K562 (cell line): ENCODE data around the gene R3HDM2. TPM values are rescaled to one million over a fixed set of nuclear protein-coding genes. Genes with fewer than 3 reads are reported as not detected.

ENCODE experiments used
- ATAC-seq: fragments of 200-7000 bp; cut with Tn5 transposase; 3 replicates; pipeline ENCODE4 v1.9.1; 2020; ENCODE audit warnings: moderate library complexity
- BruUV-seq: library from RNA; stranded (reverse); fragments of 400-500 nt; replicated peaks from 2 replicates; lab custom pipeline; 2021; lab: Mats Ljungman, UMichigan
- CTCF ChIA-PET: fragments of 300-600 bp; formaldehyde crosslinking; extraction: SDS; loops from one replicate; lab custom pipeline; 2021; ENCODE audit warnings: low intra/inter-chr PET ratio; lab: Yijun Ruan, JAX
- POLR2A ChIA-PET: fragments of 300-600, 350-650 bp; sonication (Branson Sonifier 250); formaldehyde crosslinking; extraction: SDS; loops from one replicate; lab custom pipeline; 2021; ENCODE audit warnings: antibody characterized with exemption, inconsistent platforms; lab: Yijun Ruan, JAX
- DNase-seq, 4 experiments: peaks; one replicate each; pipeline versions ENCODE4 v3.0.0 to v3.0.0-alpha.2; 2011 to 2018; ENCODE audit warnings: low spot score in 3 of 4, mixed read lengths in 3 of 4; ENCODE audit errors: extremely low read depth in 1 of 4
- FAIRE-seq: peaks from 2 replicates; lab custom pipeline; 2011; peaks lifted over from hg19 to GRCh38; lab: Jason Lieb, UNC
- H2AFZ ChIP-seq: 2 replicates; pipeline ENCODE4 v1.6.0; 2011; ENCODE audit warnings: low read depth, low read length, control low read depth, inconsistent platforms
- H3K27ac ChIP-seq: fragments of 200-600 bp; 3 replicates; pipeline ENCODE4 v1.8.0; 2011; ENCODE audit warnings: low read depth, mild to moderate bottlenecking, control low read depth, inconsistent platforms, low read length, moderate library complexity, mixed read lengths; ENCODE audit errors: extremely low read depth
- H3K27me3 ChIP-seq, 2 experiments: fragments of 300-600 bp in 1 of 2; 2 replicates in 1 of 2; 3 replicates in 1 of 2; pipeline versions ENCODE4 v1.6.0 to v1.8.0; 2011; ENCODE audit warnings: inconsistent platforms in 2 of 2, low read length in 2 of 2, mild to moderate bottlenecking in 1 of 2, mixed read lengths in 1 of 2, moderate library complexity in 1 of 2; ENCODE audit not compliant: control insufficient read depth in 2 of 2, insufficient read depth in 2 of 2
- H3K36me3 ChIP-seq: fragments of 300-600 bp; 3 replicates; pipeline ENCODE4 v1.8.0; 2011; ENCODE audit warnings: mild to moderate bottlenecking, low read length, inconsistent platforms; ENCODE audit not compliant: control insufficient read depth, insufficient read depth
- H3K4me1 ChIP-seq, 2 experiments: fragments of 200-600 bp in 1 of 2; replicated peaks in 1 of 2; 2 replicates in 1 of 2; 3 replicates in 1 of 2; pipeline versions ENCODE4 v1.5.1 to v1.8.0; 2011; ENCODE audit warnings: inconsistent platforms in 2 of 2, low read length in 2 of 2, mild to moderate bottlenecking in 1 of 2, mixed read lengths in 1 of 2, moderate library complexity in 1 of 2; ENCODE audit not compliant: control insufficient read depth in 2 of 2, insufficient read depth in 2 of 2
- H3K4me2 ChIP-seq: 2 replicates; pipeline ENCODE4 v1.6.1; 2011; ENCODE audit warnings: low read length, control low read depth, inconsistent platforms, mixed read lengths; ENCODE audit not compliant: insufficient read depth
- H3K4me3 ChIP-seq: fragments of 200-600 bp; sonication (generic), shearing (Covaris generic); 2 replicates; pipeline ENCODE4 v1.5.1; 2016; ENCODE audit warnings: control low read depth, inconsistent platforms
- H3K79me2 ChIP-seq: fragments of 200-600 bp; 3 replicates; pipeline ENCODE4 v1.8.0; 2011; ENCODE audit warnings: low read length, inconsistent platforms; ENCODE audit not compliant: control insufficient read depth, insufficient read depth
- H3K9ac ChIP-seq, 2 experiments: 2 replicates each; pipeline versions ENCODE4 v1.6.0 to v1.6.1; 2011; ENCODE audit warnings: low read depth in 2 of 2, low read length in 2 of 2, control low read depth in 1 of 2, inconsistent platforms in 1 of 2, mild to moderate bottlenecking in 1 of 2, mixed read lengths in 1 of 2; ENCODE audit not compliant: insufficient read depth in 1 of 2
- H3K9me1 ChIP-seq: one replicate; pipeline ENCODE4 v1.6.0; 2011; ENCODE audit warnings: inconsistent platforms, mild to moderate bottlenecking, low read length, moderate library complexity; ENCODE audit not compliant: control insufficient read depth, insufficient read depth
- H3K9me3 ChIP-seq: replicated peaks from 2 replicates; pipeline ENCODE4 v1.5.1; 2011; ENCODE audit warnings: low read depth, low read length, inconsistent platforms; ENCODE audit not compliant: control insufficient read depth, insufficient read depth
- H4K20me1 ChIP-seq: replicated peaks from 2 replicates; pipeline ENCODE4 v1.6.1; 2011; ENCODE audit warnings: low read length, inconsistent platforms, mixed read lengths; ENCODE audit not compliant: control insufficient read depth, insufficient read depth
- CEBPB ChIP-seq: fragments of 450-650 bp; IDR thresholded peaks from 2 replicates; pipeline ENCODE4 v1.6.1; 2016; ENCODE audit warnings: missing genetic modification characterization, missing compliant biosample characterization
- HSF4 ChIP-seq: fragments of 250-450 bp; sonication (Bioruptor Pico); IDR thresholded peaks from 2 replicates; pipeline ENCODE4 v2.1.2; 2022; ENCODE audit warnings: mild to moderate bottlenecking, moderate library complexity, borderline replicate concordance
- ILF3 ChIP-seq: fragments of 450-650 bp; IDR thresholded peaks from 2 replicates; pipeline ENCODE4 v1.6.1; 2018; ENCODE audit warnings: antibody characterized with exemption, mild to moderate bottlenecking, moderate library complexity, borderline replicate concordance
- KLF10 ChIP-seq: fragments of 250-450 bp; sonication (Bioruptor Pico); IDR thresholded peaks from 2 replicates; pipeline ENCODE4 v1.6.1; 2021; ENCODE audit warnings: matching md5 sums
- POLR3G ChIP-seq: IDR thresholded peaks from 2 replicates; pipeline ENCODE4 v1.6.1; 2011; ENCODE audit not compliant: insufficient read length, insufficient replicate concordance; ENCODE audit errors: extremely low read depth
- RBM14 ChIP-seq: fragments of 200-400 bp; formaldehyde crosslinking; IDR thresholded peaks from 2 replicates; pipeline ENCODE4 v1.6.1; 2018; ENCODE audit warnings: low read depth, mild to moderate bottlenecking, low read length, moderate library complexity, borderline replicate concordance; ENCODE audit not compliant: insufficient read depth
- RBM15 ChIP-seq: fragments of 200-400 bp; formaldehyde crosslinking; IDR thresholded peaks from 2 replicates; pipeline ENCODE4 v1.6.1; 2018; ENCODE audit warnings: mild to moderate bottlenecking, low read length, moderate library complexity; ENCODE audit not compliant: insufficient read depth
- SAFB ChIP-seq: fragments of 200-400 bp; formaldehyde crosslinking; IDR thresholded peaks from 2 replicates; pipeline ENCODE4 v1.6.1; 2017; ENCODE audit warnings: low read depth, low read length, borderline replicate concordance
- ZNF324 ChIP-seq: fragments of 250-450 bp; sonication (Bioruptor Pico); IDR thresholded peaks from 2 replicates; pipeline ENCODE4 v1.4.0; 2020; ENCODE audit warnings: mild to moderate bottlenecking
- WGBS: fragments of 100-300 bp; shearing (Covaris generic); methylation state at CpG from one replicate; pipeline ENCODE4 v1.1.6; 2016; ENCODE audit warnings: low coverage, mixed read lengths; ENCODE audit not compliant: insufficient coverage; ENCODE audit errors: missing lambda C conversion rate; 5-methylcytosine and 5-hydroxymethylcytosine counted together
- in situ Hi-C: fragments of 300-500 bp; cut with MboI; formaldehyde crosslinking; loops from 4 replicates; pipeline ENCODE4 v1.15.0; 2018; ENCODE audit warnings: inconsistent platforms, mixed read lengths
- intact Hi-C: fragments of 100-400 bp; cut with micrococcal nuclease; formaldehyde crosslinking; loops from 2 replicates; pipeline ENCODE4 v1.14.2; 2022
- polyA plus RNA-seq, 8 experiments: library from polyadenylated mRNA; depleted of rRNA in 4 of 8; stranded (reverse) in 5 of 8; unstranded in 3 of 8; fragments of >200 nt; fragmentation: Nextera tagmentation in 2 of 8; fragmentation: Illumina TruSeq in 1 of 8; extraction: Ambion mirVana in 2 of 8; extraction: Trizol in 1 of 8; gene quantifications; 2 replicates each; pipeline versions ENCODE4 v1.2.1 to v1.2.3, GENCODE V29; 2011 to 2014; ENCODE audit warnings: inconsistent platforms in 1 of 8, missing spikeins in 1 of 8
- total RNA-seq, 7 experiments: library from RNA; depleted of rRNA in 6 of 7; stranded (reverse); fragments of >200 nt in 6 of 7; fragmentation: Illumina TruSeq in 2 of 7; extraction: Trizol in 2 of 7; gene quantifications; 2 replicates each; pipeline versions ENCODE4 v1.2.1 to v1.2.3, GENCODE V29; 2011 to 2021; ENCODE audit warnings: low replicate concordance in 1 of 7
- TF ChIP-seq, protein P1 (sequence below), 2 experiments: IDR thresholded peaks; 2 replicates each; pipeline ENCODE4 v1.6.1; 2012; ENCODE audit warnings: improper control_type of control experiment in 2 of 2, low read depth in 2 of 2, low read length in 2 of 2, borderline replicate concordance in 1 of 2
- TF ChIP-seq, protein P2 (sequence below): fragments of 250-450 bp; sonication (Bioruptor Pico); IDR thresholded peaks from 2 replicates; pipeline ENCODE4 v1.8.0; 2021; ENCODE audit warnings: moderate library complexity, mild to moderate bottlenecking, inconsistent platforms
- TF ChIP-seq, protein P3 (sequence below): fragments of 250-450 bp; sonication (Bioruptor Pico); IDR thresholded peaks from 2 replicates; pipeline ENCODE4 v1.8.0; 2022; ENCODE audit warnings: inconsistent platforms, mild to moderate bottlenecking, moderate library complexity, borderline replicate concordance
- TF ChIP-seq, protein P4 (sequence below): fragments of 250-450 bp; sonication (Bioruptor Pico); IDR thresholded peaks from 2 replicates; pipeline ENCODE4 v1.8.0; 2022; ENCODE audit warnings: moderate library complexity, mild to moderate bottlenecking, inconsistent platforms

Gene R3HDM2
- total and polyA plus RNA-seq, 9 of the 15 experiments (the other 6 are each of a cell fraction or from before 2014, with no cell fraction given): 3.3 to 18.8 (median 9.0) TPM

DNA sequence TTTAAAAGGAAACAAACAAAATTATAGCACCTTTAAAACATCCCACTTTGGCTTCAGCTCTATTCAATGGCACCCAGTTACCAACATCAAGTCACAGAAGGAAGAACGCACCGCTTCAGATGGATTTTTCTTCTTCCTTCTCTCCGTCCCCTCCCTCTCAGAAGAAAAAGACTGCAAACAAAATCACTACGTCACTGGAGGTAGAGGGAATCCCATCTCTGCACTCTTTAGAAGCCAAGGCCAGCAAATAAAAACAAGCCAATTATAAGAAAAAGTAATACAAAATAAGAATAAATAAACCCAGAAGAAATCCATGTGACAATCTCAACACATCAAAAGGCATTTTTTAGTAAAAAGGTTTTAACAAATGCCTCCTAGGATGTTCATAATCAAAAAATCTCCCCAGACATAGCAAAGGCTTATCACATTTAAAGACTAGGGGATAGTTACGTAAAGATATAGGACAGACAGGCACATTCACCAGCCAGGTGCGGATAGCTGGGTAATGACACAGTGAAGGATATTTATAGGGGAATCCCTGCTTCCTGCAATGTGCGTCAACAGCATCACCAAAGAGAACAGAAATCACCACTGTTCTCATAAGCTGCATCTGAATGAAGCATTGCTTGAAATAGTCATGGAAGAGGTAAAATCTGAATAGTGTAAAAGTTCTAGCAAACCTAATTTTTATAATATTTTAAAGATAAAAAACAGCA lies 89.4 kb downstream of the R3HDM2 start:
- ChIA-PET CTCF (interaction anchor here (0.6 kb wide), 1 partner anchor 15 kb away, joined by 3 read pairs; no protein-coding TSS in a partner anchor), POLR2A (interaction anchor here (1.0 to 2.1 kb wide), 5 partner anchors 9 to 23 kb away, joined by 3 to 10 read pairs (median 3); no protein-coding TSS in a partner anchor)
- TF ChIP-seq, protein P1, sequence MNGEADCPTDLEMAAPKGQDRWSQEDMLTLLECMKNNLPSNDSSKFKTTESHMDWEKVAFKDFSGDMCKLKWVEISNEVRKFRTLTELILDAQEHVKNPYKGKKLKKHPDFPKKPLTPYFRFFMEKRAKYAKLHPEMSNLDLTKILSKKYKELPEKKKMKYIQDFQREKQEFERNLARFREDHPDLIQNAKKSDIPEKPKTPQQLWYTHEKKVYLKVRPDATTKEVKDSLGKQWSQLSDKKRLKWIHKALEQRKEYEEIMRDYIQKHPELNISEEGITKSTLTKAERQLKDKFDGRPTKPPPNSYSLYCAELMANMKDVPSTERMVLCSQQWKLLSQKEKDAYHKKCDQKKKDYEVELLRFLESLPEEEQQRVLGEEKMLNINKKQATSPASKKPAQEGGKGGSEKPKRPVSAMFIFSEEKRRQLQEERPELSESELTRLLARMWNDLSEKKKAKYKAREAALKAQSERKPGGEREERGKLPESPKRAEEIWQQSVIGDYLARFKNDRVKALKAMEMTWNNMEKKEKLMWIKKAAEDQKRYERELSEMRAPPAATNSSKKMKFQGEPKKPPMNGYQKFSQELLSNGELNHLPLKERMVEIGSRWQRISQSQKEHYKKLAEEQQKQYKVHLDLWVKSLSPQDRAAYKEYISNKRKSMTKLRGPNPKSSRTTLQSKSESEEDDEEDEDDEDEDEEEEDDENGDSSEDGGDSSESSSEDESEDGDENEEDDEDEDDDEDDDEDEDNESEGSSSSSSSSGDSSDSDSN (IDR thresholded peaks at IDR 0.05; ENCODE audit: borderline replicate concordance in 1 of 2, low read depth in 2 of 2, low read length in 2 of 2): no peak
- TF ChIP-seq POLR3G (no peak), HSF4 (CRISPR knock-in tag) (no peak), CEBPB (tag) (no peak), SAFB (no peak), ILF3 (no peak), KLF10 (CRISPR knock-in tag) (no peak), RBM14 (no peak), ZNF324 (CRISPR knock-in tag) (no peak), RBM15 (no peak)
- TF ChIP-seq, protein P2, sequence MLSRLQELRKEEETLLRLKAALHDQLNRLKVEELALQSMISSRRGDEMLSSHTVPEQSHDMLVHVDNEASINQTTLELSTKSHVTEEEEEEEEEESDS (CRISPR knock-in tag): no peak
- TF ChIP-seq, protein P3, sequence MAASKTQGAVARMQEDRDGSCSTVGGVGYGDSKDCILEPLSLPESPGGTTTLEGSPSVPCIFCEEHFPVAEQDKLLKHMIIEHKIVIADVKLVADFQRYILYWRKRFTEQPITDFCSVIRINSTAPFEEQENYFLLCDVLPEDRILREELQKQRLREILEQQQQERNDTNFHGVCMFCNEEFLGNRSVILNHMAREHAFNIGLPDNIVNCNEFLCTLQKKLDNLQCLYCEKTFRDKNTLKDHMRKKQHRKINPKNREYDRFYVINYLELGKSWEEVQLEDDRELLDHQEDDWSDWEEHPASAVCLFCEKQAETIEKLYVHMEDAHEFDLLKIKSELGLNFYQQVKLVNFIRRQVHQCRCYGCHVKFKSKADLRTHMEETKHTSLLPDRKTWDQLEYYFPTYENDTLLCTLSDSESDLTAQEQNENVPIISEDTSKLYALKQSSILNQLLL: no peak
- TF ChIP-seq, protein P4, sequence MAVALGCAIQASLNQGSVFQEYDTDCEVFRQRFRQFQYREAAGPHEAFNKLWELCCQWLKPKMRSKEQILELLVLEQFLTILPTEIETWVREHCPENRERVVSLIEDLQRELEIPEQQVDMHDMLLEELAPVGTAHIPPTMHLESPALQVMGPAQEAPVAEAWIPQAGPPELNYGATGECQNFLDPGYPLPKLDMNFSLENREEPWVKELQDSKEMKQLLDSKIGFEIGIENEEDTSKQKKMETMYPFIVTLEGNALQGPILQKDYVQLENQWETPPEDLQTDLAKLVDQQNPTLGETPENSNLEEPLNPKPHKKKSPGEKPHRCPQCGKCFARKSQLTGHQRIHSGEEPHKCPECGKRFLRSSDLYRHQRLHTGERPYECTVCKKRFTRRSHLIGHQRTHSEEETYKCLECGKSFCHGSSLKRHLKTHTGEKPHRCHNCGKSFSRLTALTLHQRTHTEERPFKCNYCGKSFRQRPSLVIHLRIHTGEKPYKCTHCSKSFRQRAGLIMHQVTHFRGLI (CRISPR knock-in tag): no peak
- no peaks in the 10 kb centered on the region for H3K9me1 ChIP-seq
- H4K20me1 ChIP-seq: no peaks in the 10 kb centered on the region
- H2AFZ ChIP-seq: no peak overlapping the region
- no peaks in the 10 kb centered on the region for H3K27me3 ChIP-seq
- H3K4me1 ChIP-seq: peaks cover 4 to 17% of the 10 kb centered on the region in 2 experiments
- ATAC-seq (no peak), FAIRE-seq (no peak), DNase-seq (no peak)
- intact Hi-C loops: no loop called here
- no peak overlapping the region for H3K4me3 ChIP-seq
- H3K9me3 ChIP-seq: no peaks in the 10 kb centered on the region
- no peak overlapping the region for H3K9ac ChIP-seq
- H3K4me2 ChIP-seq: no peak overlapping the region
- no peak overlapping the region for H3K27ac ChIP-seq
- H3K36me3 ChIP-seq: no peaks in the 10 kb centered on the region
- no peaks in the 10 kb centered on the region for H3K79me2 ChIP-seq
- no TSS peak for BruUV-seq
- in situ Hi-C loops: no loop called here
- WGBS: 76% methylated on average over 7 of the region's 7 CpGs
